ENCODE data around the gene SOCS4.
"Not testable (repeated sequence)": the region's sequence is repeated elsewhere in the genome, so short reads cannot be mapped to it uniquely, and the experiment has no call there.

SOCS4 gene

GRCh38 chr14:55052269-55052930 lies 25.4 kb downstream of the SOCS4 start:
- DNase-seq: no peak

GRCh38 chr14:55053018-55053417 lies 26.0 kb downstream of the SOCS4 start:
- DNase-seq: no peak

- no peak for DNase-seq
These were observed 26.5 kb downstream of the SOCS4 start for GRCh38 chr14:55053500-55053899.

- no peak for DNase-seq
These were observed 27.1 kb downstream of the SOCS4 start for GRCh38 chr14:55054098-55054497.

GRCh38 chr14:55057919-55058318 lies 30.9 kb downstream of the SOCS4 start:
- DNase-seq: no peak

DNA sequence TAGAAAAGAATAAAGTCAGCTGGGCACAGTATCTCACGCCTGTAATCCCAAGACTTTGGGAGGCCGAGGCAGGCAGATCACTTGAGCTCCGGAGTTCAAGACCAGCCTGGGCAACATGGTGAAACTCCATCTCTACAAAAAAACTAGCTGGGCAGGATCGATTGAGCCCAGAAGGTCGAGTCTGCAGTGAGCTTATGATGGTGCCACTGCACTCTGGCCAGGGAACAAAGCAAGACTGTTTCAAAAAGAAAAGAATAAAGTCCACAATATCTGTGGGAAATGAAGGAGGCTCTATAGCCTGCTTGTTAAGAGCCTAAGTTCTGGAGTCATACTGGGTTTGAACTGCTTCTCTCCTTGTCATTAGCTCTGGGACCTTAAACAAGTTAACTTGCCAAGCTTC lies 32.3 kb downstream of the SOCS4 start:
- no peak for DNase-seq

- DNase-seq: no peak
These were observed 35.7 kb downstream of the SOCS4 start for GRCh38 chr14:55062517-55063351.

GRCh38 chr14:55064896-55065295 lies 37.9 kb downstream of the SOCS4 start:
- DNase-seq: not testable (repeated sequence)

DNA sequence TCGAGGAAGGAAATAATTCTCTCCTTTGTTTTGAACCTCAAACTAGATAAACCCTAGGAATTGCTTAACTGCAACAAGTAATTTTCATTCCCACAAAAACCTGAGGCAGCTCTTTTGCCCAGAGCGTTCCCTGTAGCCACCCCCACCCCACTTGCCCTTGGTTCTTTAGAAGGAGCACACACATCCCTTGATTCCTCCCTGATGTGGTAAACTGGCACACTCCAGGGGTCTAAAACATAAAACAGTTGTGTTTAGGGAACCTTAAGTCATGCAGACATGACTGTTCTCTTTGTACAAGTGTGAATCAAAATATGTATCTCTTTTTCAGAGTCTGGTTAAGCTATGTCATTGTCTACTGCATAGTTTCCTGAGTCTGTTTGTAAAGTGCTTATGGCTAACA lies 38.4 kb downstream of the SOCS4 start:
- no peak for DNase-seq

- DNase-seq: no peak
These were observed 39.2 kb downstream of the SOCS4 start for GRCh38 chr14:55066223-55066622.

DNA sequence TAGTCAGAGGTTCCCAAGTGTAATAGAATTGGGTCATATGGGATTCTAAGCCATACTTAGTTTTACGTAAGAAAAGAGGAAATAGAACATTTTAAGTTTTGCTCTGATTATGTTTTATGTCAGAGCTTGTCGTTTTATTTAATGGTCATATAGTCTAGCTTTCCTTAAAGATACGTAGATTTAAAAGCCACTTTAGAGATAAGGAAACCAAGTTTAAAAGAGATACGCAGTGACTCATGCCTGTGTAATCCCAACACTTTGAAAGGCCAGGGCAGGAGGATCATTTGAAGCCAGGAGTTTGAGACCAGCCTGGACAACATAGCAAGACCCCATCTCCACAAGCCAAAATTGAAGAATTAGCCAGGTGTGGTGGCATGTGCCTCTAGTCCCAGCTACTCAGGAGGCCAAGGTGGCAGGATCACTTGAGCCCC lies 44.0 kb downstream of the SOCS4 start:
- no peak for DNase-seq

GRCh38 chr14:55071870-55072640 lies 45.0 kb downstream of the SOCS4 start:
- DNase-seq: peak; percentile 31

GRCh38 chr14:55073856-55074255 lies 46.8 kb downstream of the SOCS4 start:
- no peak for DNase-seq

- DNase-seq: no peak
These were observed 47.6 kb downstream of the SOCS4 start for GRCh38 chr14:55074662-55075061.

DNA sequence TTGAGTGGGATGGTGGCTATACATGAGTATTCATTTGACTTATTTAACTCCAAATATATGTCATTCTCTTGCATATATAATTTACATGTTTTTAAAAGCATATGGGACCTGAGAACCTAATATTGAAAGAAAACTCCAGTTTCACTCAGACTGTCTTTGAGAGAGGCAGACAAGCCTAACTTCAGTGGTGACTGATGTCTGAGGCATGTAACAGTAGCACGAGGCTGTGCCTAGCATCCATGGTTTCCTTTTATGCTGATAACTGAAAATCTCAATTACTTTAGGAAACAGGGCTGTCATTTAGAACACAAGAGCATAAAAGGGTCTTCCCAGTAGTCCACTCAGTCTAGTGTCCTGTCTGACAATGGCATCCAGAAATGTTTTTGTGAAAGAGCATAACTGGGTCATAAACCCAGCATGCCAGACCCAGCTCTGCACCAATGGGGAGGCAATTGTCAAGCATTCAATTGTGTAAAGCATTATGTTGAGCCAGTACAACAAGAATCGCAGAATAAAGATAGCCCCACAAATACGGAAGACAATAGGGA lies 48.7 kb downstream of the SOCS4 start:
- DNase-seq: no peak

GRCh38 chr14:55077170-55078151 lies 50.4 kb downstream of the SOCS4 start:
- no peak for DNase-seq

GRCh38 chr14:55079961-55080360 lies 52.9 kb downstream of the SOCS4 start:
- not testable (repeated sequence) for DNase-seq

DNA sequence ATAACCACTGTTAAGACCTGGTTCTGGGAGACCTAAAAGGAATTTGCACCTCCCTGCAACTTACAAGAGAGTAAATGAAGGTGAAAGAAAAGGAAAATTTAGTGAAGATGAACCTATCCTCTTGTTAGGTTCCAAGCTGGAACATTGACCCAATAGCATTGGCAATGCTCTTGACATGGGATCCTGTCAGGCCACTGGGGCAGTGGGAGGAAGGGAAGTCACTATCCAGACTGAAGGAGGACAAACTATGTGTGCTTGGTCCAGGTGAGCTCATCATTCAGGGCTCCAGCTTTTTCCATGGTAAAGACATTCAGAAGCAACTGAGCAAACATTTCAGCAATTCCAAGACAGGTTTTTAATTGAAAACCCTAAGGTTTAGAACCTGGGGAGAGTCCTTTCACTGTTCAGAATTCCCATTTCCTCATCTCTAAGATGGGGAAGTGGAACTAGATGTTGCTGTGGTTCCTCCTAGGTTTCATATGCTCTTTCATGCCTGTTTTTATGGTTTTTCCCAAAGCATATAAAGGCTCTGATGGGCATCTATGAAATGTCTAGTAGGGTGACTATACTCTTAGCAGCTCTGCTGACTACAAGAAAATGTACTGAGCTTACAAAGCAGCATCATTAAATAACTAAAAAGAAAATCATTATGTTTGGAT lies 57.5 kb downstream of the SOCS4 start:
- no peak for DNase-seq

DNA sequence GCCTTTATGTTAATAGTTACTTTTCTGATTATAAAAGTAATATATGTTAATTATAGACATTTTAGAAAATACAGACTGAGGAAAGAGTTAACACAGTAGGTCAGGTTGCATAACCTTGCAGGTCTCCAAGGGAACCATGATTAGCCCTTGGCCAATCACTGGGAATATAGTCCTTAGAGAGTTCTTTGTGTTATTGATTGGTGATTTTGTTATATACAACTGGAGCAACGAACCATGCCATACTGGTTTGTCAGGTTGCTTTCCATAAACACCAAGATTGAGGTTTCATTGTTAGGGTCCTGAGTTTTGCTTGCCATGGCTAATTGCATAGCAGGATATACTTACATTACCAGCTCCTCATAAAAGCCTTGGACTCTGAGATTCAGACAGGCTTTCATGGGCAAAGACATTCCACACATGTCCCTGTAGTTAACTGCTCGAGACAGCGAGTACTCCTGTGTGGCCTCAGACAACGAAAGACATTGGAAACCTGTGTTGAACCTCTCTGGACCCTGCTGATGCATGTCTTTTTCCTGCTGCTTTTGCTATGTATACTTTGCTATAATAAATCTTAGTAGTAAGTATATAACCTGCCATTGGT lies 58.1 kb downstream of the SOCS4 start:
- no peak for DNase-seq

GRCh38 chr14:55086938-55087337 lies 59.9 kb downstream of the SOCS4 start:
- DNase-seq: no peak

DNA sequence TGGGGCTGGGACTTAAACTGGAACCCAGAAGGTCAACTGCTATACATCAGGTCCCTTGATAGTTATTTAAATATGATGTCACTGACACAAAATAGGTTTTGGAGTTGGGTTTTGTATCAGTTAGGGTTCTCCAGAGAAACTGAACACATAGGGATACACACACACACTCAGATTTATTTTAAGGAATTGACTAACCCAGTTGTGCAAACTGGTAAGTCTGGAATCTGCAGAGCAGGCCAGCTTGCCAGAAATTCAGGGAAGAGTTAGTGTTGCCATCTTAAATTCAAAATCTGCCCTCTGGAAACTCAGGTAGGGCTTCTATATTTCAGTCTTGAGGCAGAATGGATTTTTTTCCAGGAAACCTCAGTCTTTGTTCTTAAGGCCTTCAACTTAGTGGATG lies 61.3 kb downstream of the SOCS4 start:
- no peak for DNase-seq

All from central memory CD4-positive, alpha-beta T cell (primary cell).